ENCODE results near the gene FOXO1.

The FOXO1 gene

DNA sequence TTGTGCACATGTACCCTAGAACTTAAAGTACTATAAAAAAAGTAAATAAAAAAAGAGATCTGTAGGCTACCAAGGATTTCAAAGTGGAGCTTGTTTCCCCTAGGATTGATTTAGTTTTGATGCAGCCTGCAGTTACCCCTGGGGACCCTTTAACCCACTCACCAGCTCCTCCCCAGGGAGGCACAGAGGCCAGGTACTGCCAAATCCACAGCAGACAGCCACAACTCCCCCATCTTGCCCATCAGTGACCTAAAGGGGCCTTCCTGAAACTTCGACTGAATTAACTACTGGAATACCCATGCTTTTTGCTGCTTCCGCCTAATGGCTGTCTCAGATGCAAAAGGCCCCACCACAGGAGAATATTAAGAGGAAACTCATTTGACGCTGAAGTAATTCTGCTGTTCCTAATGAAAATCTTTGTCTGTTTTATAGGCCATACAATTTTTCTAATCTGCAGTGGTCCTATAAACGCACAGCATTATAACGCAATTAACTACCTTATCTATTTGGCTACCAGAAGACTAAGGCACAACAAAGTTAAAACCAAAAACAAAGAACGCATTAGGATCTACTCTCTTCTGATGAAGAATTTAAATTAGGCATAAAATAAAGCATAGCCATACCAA lies 95.0 kb downstream of the FOXO1 start:
- TF ChIP-seq, protein P1, sequence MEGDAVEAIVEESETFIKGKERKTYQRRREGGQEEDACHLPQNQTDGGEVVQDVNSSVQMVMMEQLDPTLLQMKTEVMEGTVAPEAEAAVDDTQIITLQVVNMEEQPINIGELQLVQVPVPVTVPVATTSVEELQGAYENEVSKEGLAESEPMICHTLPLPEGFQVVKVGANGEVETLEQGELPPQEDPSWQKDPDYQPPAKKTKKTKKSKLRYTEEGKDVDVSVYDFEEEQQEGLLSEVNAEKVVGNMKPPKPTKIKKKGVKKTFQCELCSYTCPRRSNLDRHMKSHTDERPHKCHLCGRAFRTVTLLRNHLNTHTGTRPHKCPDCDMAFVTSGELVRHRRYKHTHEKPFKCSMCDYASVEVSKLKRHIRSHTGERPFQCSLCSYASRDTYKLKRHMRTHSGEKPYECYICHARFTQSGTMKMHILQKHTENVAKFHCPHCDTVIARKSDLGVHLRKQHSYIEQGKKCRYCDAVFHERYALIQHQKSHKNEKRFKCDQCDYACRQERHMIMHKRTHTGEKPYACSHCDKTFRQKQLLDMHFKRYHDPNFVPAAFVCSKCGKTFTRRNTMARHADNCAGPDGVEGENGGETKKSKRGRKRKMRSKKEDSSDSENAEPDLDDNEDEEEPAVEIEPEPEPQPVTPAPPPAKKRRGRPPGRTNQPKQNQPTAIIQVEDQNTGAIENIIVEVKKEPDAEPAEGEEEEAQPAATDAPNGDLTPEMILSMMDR (IDR thresholded peaks at IDR 0.05; ENCODE audit: low read depth, low read length, missing control alignments): no peak
- in situ Hi-C loops (cut with HindIII; ENCODE audit: low pct_ligation_motif_present, low sequenced_read_pairs): no loop called here
- no peak overlapping the region for H3K4me3 ChIP-seq (ENCODE audit: low read depth, low read length)
- H3K36me3 ChIP-seq (replicated peaks): no peaks in the 10 kb centered on the region
- H3K27ac ChIP-seq: no peak overlapping the region
- no peaks in the 10 kb centered on the region for H3K27me3 ChIP-seq (replicated peaks)
- DNase-seq: no peak

DNA sequence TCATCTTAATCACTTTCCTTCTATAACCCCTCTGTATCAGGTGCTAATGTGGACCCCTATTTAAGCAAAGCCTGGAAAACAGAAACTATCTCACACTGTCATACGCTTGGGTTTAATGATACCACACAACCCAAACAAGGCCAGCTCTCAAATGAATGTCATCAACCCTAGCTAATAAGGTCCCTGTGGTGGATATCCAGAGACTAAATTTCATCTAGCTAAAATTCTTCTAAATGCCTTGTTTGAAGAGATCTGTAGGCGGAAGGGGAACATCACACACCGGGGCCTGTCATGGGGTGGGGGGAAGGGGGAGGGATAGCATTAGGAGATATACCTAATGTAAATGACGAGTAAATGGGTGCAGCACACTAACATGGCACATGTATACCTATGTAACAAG lies 95.5 kb downstream of the FOXO1 start:
- no peak for DNase-seq
- no peak overlapping the region for H3K27ac ChIP-seq
- TF ChIP-seq, protein P1 (IDR thresholded peaks at IDR 0.05; ENCODE audit: low read depth, low read length, missing control alignments): no peak
- no peaks in the 10 kb centered on the region for H3K36me3 ChIP-seq (replicated peaks)
- H3K27me3 ChIP-seq (replicated peaks): no peaks in the 10 kb centered on the region
- no peak overlapping the region for H3K4me3 ChIP-seq (ENCODE audit: low read depth, low read length)
- in situ Hi-C loops (cut with HindIII; ENCODE audit: low pct_ligation_motif_present, low sequenced_read_pairs): no loop called here

DNA sequence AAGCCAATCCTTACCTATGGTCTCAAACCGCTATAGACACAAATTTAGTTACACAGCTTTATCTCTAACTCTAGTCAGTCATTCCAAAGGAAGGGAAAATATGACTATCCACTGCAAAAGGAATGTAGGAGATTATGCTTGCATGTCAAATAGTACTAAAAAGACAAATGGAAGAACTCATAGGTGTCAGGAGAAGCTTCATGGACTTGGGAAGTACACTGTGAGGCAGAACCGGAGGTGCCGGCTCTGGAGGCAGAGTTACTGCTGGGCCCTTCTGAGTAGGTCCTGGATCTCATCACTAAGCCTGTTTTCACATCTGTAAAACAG lies 97.5 kb downstream of the FOXO1 start:
- in situ Hi-C loops (cut with HindIII; ENCODE audit: low pct_ligation_motif_present, low sequenced_read_pairs): no loop called here

DNA sequence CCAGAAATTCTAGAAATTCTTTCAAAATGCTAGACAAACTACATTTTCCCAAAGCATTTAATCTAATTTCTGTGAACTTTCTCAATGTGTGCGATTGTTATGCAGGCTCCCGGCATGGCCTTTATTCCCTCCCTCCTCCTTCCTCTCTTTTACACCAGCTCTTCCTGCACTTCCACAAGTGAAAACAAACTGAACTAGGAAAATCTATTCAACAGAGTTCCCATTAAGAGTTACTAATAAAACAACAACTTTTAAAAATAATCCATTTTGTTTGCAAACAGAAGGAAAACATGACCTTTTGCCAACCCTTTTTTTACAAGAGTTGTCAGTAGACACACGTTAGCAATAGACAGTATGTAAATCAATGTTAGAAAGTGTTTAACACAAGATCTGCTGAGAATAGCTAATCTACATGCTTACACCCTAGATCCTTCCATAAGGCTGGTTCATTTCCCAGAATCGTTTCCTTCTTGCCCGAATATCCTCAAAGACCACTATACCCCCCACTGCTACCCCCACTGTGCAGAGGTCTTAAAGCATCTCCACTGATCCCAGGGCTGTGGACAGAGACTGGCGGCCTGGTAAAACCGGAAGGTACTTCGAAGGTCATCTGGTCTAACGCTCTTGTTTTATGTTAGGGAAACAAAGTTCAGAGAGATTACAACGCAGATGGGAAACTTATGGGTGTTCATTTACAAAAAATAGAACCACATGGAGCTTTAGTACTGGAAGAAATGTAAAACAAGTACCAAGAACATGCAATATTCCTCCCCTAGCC lies 98.0 kb downstream of the FOXO1 start:
- in situ Hi-C loops (cut with HindIII; ENCODE audit: low pct_ligation_motif_present, low sequenced_read_pairs): no loop called here
- Histone ChIP-seq H3K36me3 (replicated peaks) (no peaks in the 10 kb centered on the region), H3K4me3 (ENCODE audit: low read depth, low read length) (no peak overlapping the region), H3K27me3 (replicated peaks) (no peaks in the 10 kb centered on the region), H3K27ac (no peak overlapping the region)
- no peak for DNase-seq
- TF ChIP-seq, protein P1 (IDR thresholded peaks at IDR 0.05; ENCODE audit: low read depth, low read length, missing control alignments): no peak

More for the DNA sequence above, 97.5 kb downstream of the FOXO1 start:
- Histone ChIP-seq H3K27me3 (replicated peaks) (no peaks in the 10 kb centered on the region), H3K27ac (no peak overlapping the region), H3K4me3 (ENCODE audit: low read depth, low read length) (no peak overlapping the region), H3K36me3 (replicated peaks) (no peaks in the 10 kb centered on the region)
- no peak for DNase-seq
- TF ChIP-seq, protein P1 (IDR thresholded peaks at IDR 0.05; ENCODE audit: low read depth, low read length, missing control alignments): no peak

DNA sequence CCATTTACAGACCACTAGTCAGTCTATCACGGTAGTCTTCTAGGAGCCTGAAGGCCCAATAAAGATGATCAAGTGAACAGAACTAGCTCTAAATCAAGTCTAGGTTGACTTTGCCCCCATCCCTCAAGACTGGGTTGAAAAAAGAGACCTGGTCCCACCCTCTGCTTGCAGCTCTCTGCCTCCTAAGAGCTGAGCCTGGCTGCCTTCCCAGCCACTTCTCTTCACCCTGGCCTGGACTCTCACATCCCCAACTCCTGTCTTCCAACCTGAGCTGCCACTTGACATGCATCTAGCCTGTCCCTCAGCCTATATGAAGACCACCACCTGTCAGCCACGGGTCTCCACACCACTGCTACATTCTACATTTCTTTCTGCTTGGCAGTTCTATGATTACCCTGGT lies 99.6 kb downstream of the FOXO1 start:
- Histone ChIP-seq H3K36me3 (replicated peaks) (no peaks in the 10 kb centered on the region), H3K27ac (no peak overlapping the region), H3K4me3 (ENCODE audit: low read depth, low read length) (no peak overlapping the region), H3K27me3 (replicated peaks) (no peaks in the 10 kb centered on the region)
- TF ChIP-seq, protein P1 (IDR thresholded peaks at IDR 0.05; ENCODE audit: low read depth, low read length, missing control alignments): no peak
- in situ Hi-C loops (cut with HindIII; ENCODE audit: low pct_ligation_motif_present, low sequenced_read_pairs): no loop called here
- DNase-seq: no peak
